HPDE6-E6E7 (cell line): Measurements from ENCODE around the gene RIPOR2.
"Not testable (repeated sequence)": the region's sequence is repeated elsewhere in the genome, so short reads cannot be mapped to it uniquely, and the experiment has no call there.

ENCODE experiments used
- DNase-seq: peaks from one replicate; pipeline ENCODE4 v3.0.0; 2011; ENCODE audit warnings: missing footprints; ENCODE audit errors: extremely low spot score

The RIPOR2 gene

GRCh38 chr6:24905483-24905882, 30.3 kb downstream of the RIPOR2 start:
- no peak for DNase-seq

GRCh38 chr6:24903681-24904080, 32.1 kb downstream of the RIPOR2 start:
- no peak for DNase-seq

GRCh38 chr6:24902782-24903181, 33.0 kb downstream of the RIPOR2 start:
- no peak for DNase-seq

- DNase-seq: no peak
These were observed 33.9 kb downstream of the RIPOR2 start for GRCh38 chr6:24901698-24902328.

- no peak for DNase-seq
These were observed 34.7 kb downstream of the RIPOR2 start for GRCh38 chr6:24900917-24901697.

GRCh38 chr6:24899997-24900325, 35.8 kb downstream of the RIPOR2 start:
- DNase-seq: no peak

- DNase-seq: no peak
These were observed 36.4 kb downstream of the RIPOR2 start for GRCh38 chr6:24899136-24899996.

- no peak for DNase-seq
These were observed 37.1 kb downstream of the RIPOR2 start for GRCh38 chr6:24898676-24899075.

GRCh38 chr6:24897186-24897585, 38.6 kb downstream of the RIPOR2 start:
- no peak for DNase-seq

GRCh38 chr6:24893342-24893850, 42.4 kb downstream of the RIPOR2 start:
- DNase-seq: no peak

GRCh38 chr6:24891004-24891403, 44.8 kb downstream of the RIPOR2 start:
- DNase-seq: no peak

GRCh38 chr6:24890471-24890870, 45.3 kb downstream of the RIPOR2 start:
- DNase-seq: no peak

- DNase-seq: no peak
These were observed 46.9 kb downstream of the RIPOR2 start for GRCh38 chr6:24888715-24889370.

- DNase-seq: no peak
These were observed 48.1 kb downstream of the RIPOR2 start for GRCh38 chr6:24887545-24888140.

- DNase-seq: no peak
These were observed 52.1 kb downstream of the RIPOR2 start for GRCh38 chr6:24883618-24884017.

GRCh38 chr6:24882835-24883555, 52.8 kb downstream of the RIPOR2 start:
- no peak for DNase-seq

GRCh38 chr6:24882295-24882694, 53.5 kb downstream of the RIPOR2 start:
- DNase-seq: no peak

- no peak for DNase-seq
These were observed 54.4 kb downstream of the RIPOR2 start for GRCh38 chr6:24881376-24881775.

- DNase-seq: no peak
These were observed 55.3 kb downstream of the RIPOR2 start for GRCh38 chr6:24880451-24880850.

- no peak for DNase-seq
These were observed 56.4 kb downstream of the RIPOR2 start for GRCh38 chr6:24879351-24879750.

GRCh38 chr6:24877747-24878146, 58.0 kb downstream of the RIPOR2 start:
- not testable (repeated sequence) for DNase-seq
